Activated CD4-positive, alpha-beta memory T cell treated with anti-CD3 and anti-CD28 coated beads for 36 hours (primary cell): Measurements from ENCODE around the gene MAP7. TPM values are rescaled to one million over a fixed set of nuclear protein-coding genes. Genes with fewer than 3 reads are reported as not detected.
"Not testable (repeated sequence)": the region's sequence is repeated elsewhere in the genome, so short reads cannot be mapped to it uniquely, and the experiment has no call there.

ENCODE experiments used
- CTCF ChIA-PET: fragments of 350-600 bp; sonication (Branson Sonifier 250); formaldehyde crosslinking; loops from one replicate; lab custom pipeline; 2021; ENCODE audit warnings: antibody characterized with exemption, inconsistent platforms; lab: Charles Lee
- POLR2A ChIA-PET: fragments of 350-600 bp; sonication (Branson Sonifier 250); formaldehyde crosslinking; loops from one replicate; lab custom pipeline; 2021; ENCODE audit warnings: antibody characterized with exemption; lab: Charles Lee
- DNase-seq: peaks from one replicate; pipeline ENCODE4 v3.0.0-alpha.2; 2020
- H3K27ac Mint-ChIP-seq: one replicate; pipeline ENCODE4 v1.8.0; 2021; ENCODE audit warnings: mixed read lengths
- H3K27me3 Mint-ChIP-seq: one replicate; pipeline ENCODE4 v1.8.0; 2021; ENCODE audit warnings: mixed read lengths
- H3K36me3 Mint-ChIP-seq: one replicate; pipeline ENCODE4 v1.8.0; 2021; ENCODE audit warnings: mixed read lengths
- H3K4me1 Mint-ChIP-seq: one replicate; pipeline ENCODE4 v1.8.0; 2021; ENCODE audit warnings: low read depth, mixed read lengths
- H3K4me3 Mint-ChIP-seq: one replicate; pipeline ENCODE4 v1.8.0; 2021; ENCODE audit warnings: mild to moderate bottlenecking, mixed read lengths
- H3K9me3 Mint-ChIP-seq: one replicate; pipeline ENCODE4 v1.8.0; 2021; ENCODE audit warnings: mixed read lengths
- intact Hi-C: fragments of 100-400 bp; cut with micrococcal nuclease; formaldehyde crosslinking; loops from one replicate; pipeline ENCODE4 v1.15.1; 2023
- total RNA-seq, 2 experiments: library from RNA; stranded (reverse); gene quantifications; one replicate each; pipeline ENCODE4 v1.2.3, GENCODE V29; 2021

The MAP7 gene
- total RNA-seq, 2 experiments from 2014 or later, result 1.2 to 1.3 TPM

DNA sequence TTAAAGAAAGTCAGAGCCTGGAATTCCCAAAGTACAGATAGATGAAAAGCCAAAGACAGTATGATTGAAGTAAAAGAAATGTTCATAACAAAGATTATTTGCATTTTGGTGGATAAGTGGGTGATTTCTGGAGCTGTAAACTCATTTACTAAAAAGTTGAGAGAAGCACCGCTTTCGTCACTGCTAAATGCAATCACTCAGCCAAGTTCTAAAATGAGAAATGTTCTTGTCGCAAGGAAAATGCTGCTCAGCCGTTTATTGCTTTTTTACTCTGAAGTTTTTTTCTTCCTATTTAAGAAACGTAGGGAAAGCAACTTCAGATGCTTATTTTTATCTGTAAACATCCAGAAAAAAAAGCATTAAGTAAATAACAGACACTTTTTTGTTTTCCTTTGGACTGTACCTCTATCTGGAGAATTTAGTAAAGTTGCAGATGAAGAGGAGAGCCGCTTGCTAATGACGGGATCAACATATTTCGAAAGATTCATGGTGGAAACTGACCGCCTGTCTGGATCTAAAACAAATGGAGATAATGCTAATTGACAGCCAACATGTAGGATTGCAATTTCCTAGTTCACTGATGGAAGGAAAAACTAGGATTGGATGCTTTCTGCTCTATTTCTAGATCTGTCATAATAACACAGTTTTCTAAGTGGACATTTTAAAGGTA lies 166.8 kb downstream of the MAP7 start:
- Mint-ChIP-seq H3K4me1 (no peaks in the 10 kb centered on the region), H3K27ac (no peak overlapping the region), H3K4me3 (no peak overlapping the region), H3K27me3 (no peaks in the 10 kb centered on the region), H3K36me3 (no peaks in the 10 kb centered on the region), H3K9me3 (no peaks in the 10 kb centered on the region)
- intact Hi-C loops, result no loop called here
- ChIA-PET CTCF (no interaction called here), POLR2A (no interaction called here)
- DNase-seq, result no peak

DNA sequence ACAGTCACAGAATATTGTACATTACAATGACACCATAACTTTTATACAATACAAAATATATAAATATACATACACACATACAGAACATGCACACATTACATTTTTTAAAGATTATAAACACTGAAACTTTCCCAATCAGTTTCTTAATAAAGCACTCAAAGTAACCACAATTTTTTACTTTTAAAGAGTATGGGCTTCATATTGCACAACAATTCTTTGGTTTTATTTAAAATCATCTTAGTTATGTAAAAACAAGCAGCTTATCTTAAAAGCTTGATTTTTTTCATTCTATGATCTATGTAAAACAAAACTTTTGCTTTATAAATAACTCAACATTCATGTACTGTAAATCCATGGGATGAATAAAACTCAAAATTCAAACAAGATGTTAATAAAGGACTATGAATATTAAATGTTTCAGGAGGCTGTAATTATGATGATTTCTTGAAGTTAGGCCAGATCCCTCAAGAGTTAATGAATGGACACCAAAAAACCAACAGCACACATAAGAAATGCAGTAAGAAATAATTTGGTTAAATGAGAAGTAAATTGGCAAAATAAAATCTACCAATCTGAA lies 167.5 kb downstream of the MAP7 start:
- no peak overlapping the region for H3K4me3 Mint-ChIP-seq
- CTCF ChIA-PET, result no interaction called here

DNA sequence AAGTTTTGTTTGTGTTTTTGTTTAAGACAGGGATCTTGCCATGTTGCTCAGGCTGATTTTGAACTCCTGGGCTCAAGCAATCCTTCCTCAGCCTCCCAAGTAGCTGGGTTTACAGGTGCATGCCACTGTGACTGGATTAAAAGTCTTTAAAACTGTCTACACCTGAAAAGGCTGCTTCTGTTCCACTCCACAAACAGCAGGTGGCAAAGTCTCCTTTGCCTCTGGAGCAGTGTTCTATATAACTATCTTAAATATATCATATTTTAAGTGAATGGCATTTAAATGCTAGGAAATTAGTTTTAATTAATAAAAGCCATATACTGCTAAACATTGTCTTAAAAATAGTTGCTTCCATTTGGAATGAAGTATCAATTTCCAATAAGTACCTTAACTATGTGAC lies 171.3 kb downstream of the MAP7 start:
- no peak overlapping the region for H3K27ac Mint-ChIP-seq
- ChIA-PET POLR2A (no interaction called here), CTCF (no interaction called here)
- DNase-seq, result no peak
- intact Hi-C loops, result loop anchor here (10.0 kb wide), 1 partner anchor 176 kb away; the partner anchor contains the start of gene MAP7
- H3K27me3 Mint-ChIP-seq, result peaks cover 6% of the 10 kb centered on the region
- H3K4me3 Mint-ChIP-seq, result no peak overlapping the region
- H3K36me3 Mint-ChIP-seq, result no peaks in the 10 kb centered on the region
- no peaks in the 10 kb centered on the region for H3K9me3 Mint-ChIP-seq
- no peaks in the 10 kb centered on the region for H3K4me1 Mint-ChIP-seq

More for the DNA sequence above, 167.5 kb downstream of the MAP7 start:
- H3K4me1 Mint-ChIP-seq, result no peaks in the 10 kb centered on the region
- H3K9me3 Mint-ChIP-seq, result no peaks in the 10 kb centered on the region
- no peaks in the 10 kb centered on the region for H3K27me3 Mint-ChIP-seq
- no peaks in the 10 kb centered on the region for H3K36me3 Mint-ChIP-seq
- intact Hi-C loops, result no loop called here
- POLR2A ChIA-PET, result no interaction called here
- H3K27ac Mint-ChIP-seq, result no peak overlapping the region
- DNase-seq, result no peak

DNA sequence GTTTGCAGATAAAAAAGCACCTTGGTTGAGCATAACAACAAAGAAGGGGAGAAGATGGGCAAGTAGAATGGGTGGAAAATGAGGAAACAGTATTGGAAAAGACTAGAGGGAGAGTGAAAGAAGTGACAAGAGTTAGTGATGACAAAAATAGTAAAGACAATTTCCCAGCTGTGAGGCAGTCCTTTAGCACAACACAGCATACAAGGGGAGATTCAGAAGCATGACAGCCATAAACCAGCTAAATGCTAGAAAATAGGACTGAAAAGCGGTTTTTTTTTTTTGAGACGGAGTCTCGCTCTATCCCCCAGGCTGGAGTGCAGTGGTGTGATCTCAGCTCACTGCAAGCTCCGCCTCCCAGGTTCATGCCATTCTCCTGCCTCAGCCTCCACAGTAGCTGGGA lies 174.4 kb downstream of the MAP7 start:
- H3K27me3 Mint-ChIP-seq, H3K4me1 Mint-ChIP-seq, DNase-seq, POLR2A ChIA-PET, H3K27ac Mint-ChIP-seq, H3K9me3 Mint-ChIP-seq, CTCF ChIA-PET, H3K36me3 Mint-ChIP-seq, H3K4me3 Mint-ChIP-seq: not testable (repeated sequence)
- intact Hi-C loops, result loop anchor here (10.0 kb wide), 1 partner anchor 179 kb away; the partner anchor contains the start of gene MAP7

DNA sequence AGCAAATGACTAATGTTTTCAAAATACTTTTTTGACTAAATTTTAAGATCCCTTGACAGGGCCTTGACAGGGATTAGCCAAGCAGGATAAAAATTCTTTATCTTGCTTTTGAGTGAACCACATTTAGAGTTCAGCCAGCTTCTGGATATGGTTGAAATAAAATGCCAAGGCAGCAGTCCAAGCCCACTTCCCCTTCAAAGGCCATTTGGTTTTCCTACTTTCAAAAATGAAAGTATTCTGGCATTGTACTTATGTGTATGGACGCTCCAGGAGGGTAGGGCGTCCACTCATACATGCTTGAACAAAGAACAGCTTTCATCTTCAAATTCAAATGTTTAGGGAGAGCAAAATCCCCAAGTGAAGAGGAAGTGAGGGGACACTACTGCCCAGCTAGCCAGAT lies 178.3 kb downstream of the MAP7 start:
- H3K36me3 Mint-ChIP-seq, result no peaks in the 10 kb centered on the region
- no peaks in the 10 kb centered on the region for H3K9me3 Mint-ChIP-seq
- no peaks in the 10 kb centered on the region for H3K4me1 Mint-ChIP-seq
- CTCF ChIA-PET, result no interaction called here
- H3K27ac Mint-ChIP-seq, result no peak overlapping the region
- intact Hi-C loops, result loop anchor here (10.0 kb wide), 1 partner anchor 183 kb away; the partner anchor contains the start of gene MAP7
- H3K27me3 Mint-ChIP-seq, result peaks cover 7% of the 10 kb centered on the region
- no peak overlapping the region for H3K4me3 Mint-ChIP-seq
- POLR2A ChIA-PET, result no interaction called here
- DNase-seq, result no peak

DNA sequence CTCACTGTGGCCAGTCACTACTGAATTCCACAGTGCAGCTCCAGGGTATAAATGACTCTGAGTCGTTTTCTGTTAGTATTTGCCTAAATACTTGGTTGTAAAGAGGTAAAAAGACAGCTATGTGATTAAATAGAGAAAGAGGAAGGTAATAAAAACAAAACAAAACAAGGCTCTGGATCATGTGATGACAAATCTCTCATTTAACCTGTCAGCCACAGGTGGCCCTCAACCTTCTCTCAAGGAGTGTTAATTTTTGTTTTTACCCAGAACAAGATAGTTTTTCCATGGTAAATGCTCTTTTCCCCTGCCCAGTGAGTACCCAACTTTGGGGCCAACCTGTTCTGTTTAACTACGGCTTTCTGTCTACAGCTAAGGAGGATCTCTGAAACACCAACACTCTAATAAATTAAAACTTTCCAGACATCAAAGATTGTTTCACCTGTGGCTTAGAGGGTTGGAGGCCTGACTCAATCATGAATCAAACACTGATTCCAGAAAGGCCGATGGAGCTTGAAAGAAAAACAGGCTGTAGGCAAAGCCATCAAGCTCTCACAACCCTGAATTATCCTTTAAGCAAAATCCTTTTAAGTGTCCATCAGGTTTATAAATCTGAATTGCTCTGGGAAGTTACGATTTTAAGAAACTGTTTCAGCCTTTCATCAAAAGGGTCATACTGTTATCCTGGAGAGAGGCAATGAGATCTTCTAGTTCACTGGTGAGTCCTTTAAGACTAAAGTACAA lies 179.1 kb downstream of the MAP7 start:
- H3K27ac Mint-ChIP-seq, result no peak overlapping the region
- peaks cover 1% of the 10 kb centered on the region for H3K4me1 Mint-ChIP-seq
- no peaks in the 10 kb centered on the region for H3K36me3 Mint-ChIP-seq
- CTCF ChIA-PET, result no interaction called here
- no peaks in the 10 kb centered on the region for H3K9me3 Mint-ChIP-seq
- H3K4me3 Mint-ChIP-seq, result no peak overlapping the region
- H3K27me3 Mint-ChIP-seq, result peaks cover 7% of the 10 kb centered on the region
- POLR2A ChIA-PET, result no interaction called here
- intact Hi-C loops, result loop anchor here (10.0 kb wide), 1 partner anchor 184 kb away; the partner anchor contains the start of gene MAP7
- DNase-seq, result no peak

DNA sequence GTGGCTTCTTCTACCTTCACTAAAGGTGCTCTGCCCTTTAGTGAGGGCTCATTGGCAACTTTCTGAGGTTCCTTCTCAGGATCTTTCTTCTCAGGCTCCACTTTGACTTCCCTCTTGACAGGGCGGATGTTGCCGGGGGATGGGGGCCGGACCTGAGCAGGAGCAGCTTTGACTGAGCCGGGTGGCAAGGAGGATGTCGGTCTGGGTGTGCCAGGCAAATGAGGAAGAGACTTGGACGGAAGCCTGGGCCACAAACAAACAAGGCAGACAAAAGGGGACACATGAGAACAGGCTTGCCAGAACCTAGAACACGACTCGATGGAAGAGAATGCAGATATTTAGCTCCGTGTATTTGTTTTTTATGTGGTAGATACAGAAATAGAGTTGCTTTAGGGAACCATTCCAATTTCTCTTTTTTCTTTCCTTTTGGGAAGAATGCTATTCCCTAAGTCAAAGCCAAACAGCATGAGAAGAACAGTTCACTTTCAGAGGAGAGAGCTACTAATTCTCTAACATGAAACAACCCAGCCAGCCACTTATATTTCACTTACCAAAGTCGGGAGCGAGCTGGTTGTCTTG lies 184.4 kb downstream of the MAP7 start:
- Mint-ChIP-seq H3K36me3 (no peaks in the 10 kb centered on the region), H3K4me1 (peaks cover 7% of the 10 kb centered on the region), H3K4me3 (no peak overlapping the region), H3K27ac (no peak overlapping the region), H3K27me3 (no peaks in the 10 kb centered on the region), H3K9me3 (no peaks in the 10 kb centered on the region)
- peak; percentile 34 for DNase-seq
- ChIA-PET POLR2A (no interaction called here), CTCF (no interaction called here)
- intact Hi-C loops, result no loop called here

DNA sequence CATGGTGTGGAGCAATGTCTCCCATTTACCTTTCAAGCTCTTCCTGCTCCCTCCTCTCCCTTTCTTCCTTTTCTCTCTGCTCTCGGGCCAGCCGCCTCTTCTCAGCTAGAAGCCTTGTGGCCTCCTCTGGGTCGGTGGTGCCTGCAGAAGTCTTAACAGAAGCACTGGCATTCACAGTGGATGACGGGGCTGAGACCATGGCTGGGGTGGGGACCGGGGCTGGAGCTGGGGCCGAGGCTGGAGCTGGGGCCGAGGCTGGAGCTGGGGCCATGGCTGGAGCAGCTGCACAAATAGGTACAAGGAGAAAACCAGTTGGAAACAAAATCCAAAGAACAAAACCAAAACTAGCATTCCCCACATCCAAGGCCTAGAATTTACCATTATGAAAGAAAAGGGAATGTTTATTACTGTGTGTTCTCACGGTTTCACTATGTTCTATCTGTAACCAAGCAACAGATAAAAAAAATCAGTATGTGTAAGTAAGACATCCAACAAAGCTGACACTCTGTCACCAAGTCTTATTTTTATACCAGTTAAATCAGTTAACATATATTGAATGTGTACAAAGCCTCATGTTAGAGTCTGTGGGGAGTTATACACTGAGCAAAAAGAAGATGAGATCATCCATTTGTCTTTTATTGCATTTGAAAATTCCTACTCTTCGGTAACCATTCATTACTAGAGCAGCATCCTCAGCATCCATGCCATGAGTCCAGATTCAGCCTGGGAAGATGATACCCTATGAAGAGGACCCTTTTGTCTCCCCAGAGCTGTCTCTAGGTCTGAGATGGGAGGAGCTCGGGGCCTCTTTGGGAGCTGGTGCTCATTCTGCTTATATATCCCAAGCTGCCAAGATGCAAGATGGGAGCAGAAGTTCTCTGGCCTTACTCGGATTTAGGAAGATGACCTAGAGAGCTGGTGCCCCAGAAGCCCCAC lies 187.5 kb downstream of the MAP7 start:
- DNase-seq, result no peak
- H3K4me3 Mint-ChIP-seq, result no peak overlapping the region
- no peak overlapping the region for H3K27ac Mint-ChIP-seq
- POLR2A ChIA-PET, result no interaction called here
- no peaks in the 10 kb centered on the region for H3K27me3 Mint-ChIP-seq
- peaks cover 7% of the 10 kb centered on the region for H3K4me1 Mint-ChIP-seq
- intact Hi-C loops, result no loop called here
- CTCF ChIA-PET, result no interaction called here
- no peaks in the 10 kb centered on the region for H3K9me3 Mint-ChIP-seq
- H3K36me3 Mint-ChIP-seq, result no peaks in the 10 kb centered on the region

DNA sequence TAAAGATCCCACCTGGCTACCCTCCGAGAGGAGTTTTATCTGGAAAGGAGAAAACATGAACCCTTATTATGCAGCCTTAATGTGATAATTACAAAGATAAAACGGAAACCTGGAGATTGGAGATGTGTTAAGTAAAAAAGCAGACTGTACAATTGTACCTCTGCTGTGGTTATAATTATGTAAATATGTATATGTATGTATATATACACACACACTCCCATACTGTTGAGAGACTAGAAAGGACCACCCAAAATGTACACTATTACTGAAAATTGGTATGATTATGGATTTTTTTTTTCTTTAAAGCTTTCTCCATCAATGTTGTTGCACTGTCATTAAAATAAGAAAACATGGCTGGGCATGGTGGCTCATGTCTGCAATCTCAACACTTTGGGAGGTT lies 188.4 kb downstream of the MAP7 start:
- CTCF ChIA-PET, result no interaction called here
- Mint-ChIP-seq H3K36me3 (no peaks in the 10 kb centered on the region), H3K4me3 (no peak overlapping the region), H3K27me3 (no peaks in the 10 kb centered on the region), H3K4me1 (peaks cover 7% of the 10 kb centered on the region), H3K9me3 (no peaks in the 10 kb centered on the region), H3K27ac (no peak overlapping the region)
- intact Hi-C loops, result no loop called here
- POLR2A ChIA-PET, result no interaction called here
- no peak for DNase-seq

DNA sequence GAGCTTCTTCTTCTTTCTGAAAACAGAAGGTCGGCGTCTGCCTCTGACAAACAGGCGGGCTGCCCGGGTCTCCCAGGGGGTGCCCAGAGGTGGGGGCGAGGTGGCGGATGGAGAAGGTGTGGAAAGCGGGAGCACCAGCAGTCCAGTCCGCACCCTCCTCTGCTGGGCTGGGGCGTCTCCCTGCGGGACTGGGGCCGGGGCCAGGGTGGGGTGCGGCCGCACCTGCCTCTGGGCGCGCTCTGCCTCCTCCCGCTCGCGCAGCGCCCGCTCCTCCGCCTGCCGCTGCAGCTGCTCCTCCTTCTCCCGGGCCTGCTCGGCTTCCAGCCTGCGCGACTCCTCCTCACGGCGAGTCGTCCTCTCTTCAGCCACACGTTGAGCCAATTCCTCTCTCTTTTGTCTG lies 189.4 kb downstream of the MAP7 start:
- POLR2A ChIA-PET, result no interaction called here
- no peaks in the 10 kb centered on the region for H3K36me3 Mint-ChIP-seq
- no peak overlapping the region for H3K27ac Mint-ChIP-seq
- no peaks in the 10 kb centered on the region for H3K9me3 Mint-ChIP-seq
- no peak for DNase-seq
- H3K27me3 Mint-ChIP-seq, result no peaks in the 10 kb centered on the region
- CTCF ChIA-PET, result no interaction called here
- no peak overlapping the region for H3K4me3 Mint-ChIP-seq
- H3K4me1 Mint-ChIP-seq, result peaks cover 2% of the 10 kb centered on the region
- intact Hi-C loops, result no loop called here

DNA sequence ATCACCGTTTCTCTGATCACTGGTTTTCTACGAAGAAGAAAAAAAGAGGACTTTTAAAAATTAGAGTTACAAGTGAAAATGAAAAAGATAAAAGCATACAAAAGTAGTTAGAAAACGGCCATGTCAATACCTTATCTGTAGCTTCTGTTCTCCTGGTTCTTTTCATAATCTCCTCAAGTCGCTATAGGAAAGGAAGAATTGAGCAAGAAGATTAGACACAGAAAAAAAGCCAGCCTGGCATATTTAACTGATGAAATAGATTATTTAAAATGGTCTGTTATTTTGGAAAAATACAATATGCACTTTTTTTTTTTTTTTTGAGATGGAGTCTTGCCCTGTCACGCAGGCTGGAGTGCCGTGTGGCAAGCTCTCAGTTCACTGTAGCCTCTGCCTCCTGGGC lies 190.4 kb downstream of the MAP7 start:
- Mint-ChIP-seq H3K27ac (no peak overlapping the region), H3K9me3 (no peaks in the 10 kb centered on the region), H3K36me3 (no peaks in the 10 kb centered on the region), H3K4me1 (no peaks in the 10 kb centered on the region), H3K27me3 (no peaks in the 10 kb centered on the region), H3K4me3 (no peak overlapping the region)
- DNase-seq, result no peak
- POLR2A ChIA-PET, result no interaction called here
- intact Hi-C loops, result no loop called here
- CTCF ChIA-PET, result no interaction called here
